ENCODE results near the gene NUDT14.

DNA sequence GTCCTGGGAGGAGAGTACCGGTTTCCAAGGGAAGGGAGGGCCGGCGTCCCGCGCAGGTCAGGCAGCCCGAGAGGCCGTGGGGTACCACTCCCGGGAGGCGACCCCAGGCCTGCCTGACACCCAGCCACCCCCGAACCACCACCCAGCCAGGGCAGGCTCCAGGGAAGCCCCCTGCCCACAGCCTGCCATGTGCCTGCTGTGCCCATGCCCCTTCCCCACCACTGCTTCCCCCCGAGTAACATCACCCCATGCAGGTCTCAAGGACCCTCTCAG, 2.3 kb downstream of the NUDT14 start:
- TF ChIP-seq, protein P1, sequence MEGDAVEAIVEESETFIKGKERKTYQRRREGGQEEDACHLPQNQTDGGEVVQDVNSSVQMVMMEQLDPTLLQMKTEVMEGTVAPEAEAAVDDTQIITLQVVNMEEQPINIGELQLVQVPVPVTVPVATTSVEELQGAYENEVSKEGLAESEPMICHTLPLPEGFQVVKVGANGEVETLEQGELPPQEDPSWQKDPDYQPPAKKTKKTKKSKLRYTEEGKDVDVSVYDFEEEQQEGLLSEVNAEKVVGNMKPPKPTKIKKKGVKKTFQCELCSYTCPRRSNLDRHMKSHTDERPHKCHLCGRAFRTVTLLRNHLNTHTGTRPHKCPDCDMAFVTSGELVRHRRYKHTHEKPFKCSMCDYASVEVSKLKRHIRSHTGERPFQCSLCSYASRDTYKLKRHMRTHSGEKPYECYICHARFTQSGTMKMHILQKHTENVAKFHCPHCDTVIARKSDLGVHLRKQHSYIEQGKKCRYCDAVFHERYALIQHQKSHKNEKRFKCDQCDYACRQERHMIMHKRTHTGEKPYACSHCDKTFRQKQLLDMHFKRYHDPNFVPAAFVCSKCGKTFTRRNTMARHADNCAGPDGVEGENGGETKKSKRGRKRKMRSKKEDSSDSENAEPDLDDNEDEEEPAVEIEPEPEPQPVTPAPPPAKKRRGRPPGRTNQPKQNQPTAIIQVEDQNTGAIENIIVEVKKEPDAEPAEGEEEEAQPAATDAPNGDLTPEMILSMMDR (IDR thresholded peaks at IDR 0.05) = no peak
- TF ChIP-seq POLR2AphosphoS5 (IDR thresholded peaks at IDR 0.05) = no peak
- TF ChIP-seq EP300 (IDR thresholded peaks at IDR 0.05; ENCODE audit: low read depth) = no peak

Measured in transverse colon (tissue), 4 donors.